Measurements from ENCODE around the gene DOK5.

The DOK5 gene

DNA sequence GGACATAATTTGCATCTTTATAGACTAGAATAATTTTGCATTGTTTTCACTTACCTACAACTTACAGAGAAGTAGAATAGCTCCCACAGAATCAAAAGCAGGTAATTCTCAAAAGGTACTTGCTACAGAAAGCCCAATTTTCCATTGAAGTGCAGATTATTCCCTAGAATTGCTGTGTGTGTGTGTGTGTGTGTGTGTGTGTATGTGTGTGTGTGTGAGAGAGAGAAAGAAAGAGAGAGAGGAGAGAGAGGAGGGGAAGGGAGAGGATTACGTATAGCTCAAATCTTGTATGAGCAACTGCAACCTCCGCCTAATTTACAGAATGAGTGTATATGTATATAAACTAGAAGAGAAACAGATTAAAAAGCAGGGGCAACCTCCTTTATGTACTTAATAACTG lies 68.0 kb downstream of the DOK5 start:
- no peak for TF ChIP-seq CTCF (IDR thresholded peaks at IDR 0.05; ENCODE audit: borderline replicate concordance, insufficient read depth, low read depth, low read length)
- H3K4me3 ChIP-seq (ENCODE audit: low read depth, low read length), result no peak overlapping the region

- H3K4me3 ChIP-seq (ENCODE audit: low read depth, low read length), result no peak overlapping the region
- no peak for TF ChIP-seq CTCF (IDR thresholded peaks at IDR 0.05; ENCODE audit: borderline replicate concordance, insufficient read depth, low read depth, low read length)
Measured at GRCh38 chr20:54545676-54546358, 70.4 kb downstream of the DOK5 start.

DNA sequence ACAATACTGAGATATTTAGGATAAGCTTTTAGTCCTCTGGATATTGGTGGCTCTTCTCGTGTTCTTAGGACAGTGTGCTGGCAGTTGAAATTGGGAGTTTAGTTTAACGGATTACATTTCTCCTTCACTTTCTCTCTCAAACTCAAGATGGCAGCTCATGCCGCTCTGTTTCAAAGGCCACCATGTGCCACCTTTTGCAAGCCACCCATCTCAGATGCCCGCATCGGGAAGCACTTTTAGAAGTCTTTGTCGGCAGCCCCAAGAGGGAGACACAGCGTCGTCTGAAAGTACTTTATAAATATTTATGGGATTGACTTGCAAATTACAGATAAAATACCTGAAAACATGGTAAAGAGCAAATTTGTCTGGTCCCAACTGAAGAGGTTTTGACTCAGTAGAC lies 73.5 kb downstream of the DOK5 start:
- TF ChIP-seq CTCF (IDR thresholded peaks at IDR 0.05; ENCODE audit: borderline replicate concordance, insufficient read depth, low read depth, low read length), result no peak
- no peak overlapping the region for H3K4me3 ChIP-seq (ENCODE audit: low read depth, low read length)

DNA sequence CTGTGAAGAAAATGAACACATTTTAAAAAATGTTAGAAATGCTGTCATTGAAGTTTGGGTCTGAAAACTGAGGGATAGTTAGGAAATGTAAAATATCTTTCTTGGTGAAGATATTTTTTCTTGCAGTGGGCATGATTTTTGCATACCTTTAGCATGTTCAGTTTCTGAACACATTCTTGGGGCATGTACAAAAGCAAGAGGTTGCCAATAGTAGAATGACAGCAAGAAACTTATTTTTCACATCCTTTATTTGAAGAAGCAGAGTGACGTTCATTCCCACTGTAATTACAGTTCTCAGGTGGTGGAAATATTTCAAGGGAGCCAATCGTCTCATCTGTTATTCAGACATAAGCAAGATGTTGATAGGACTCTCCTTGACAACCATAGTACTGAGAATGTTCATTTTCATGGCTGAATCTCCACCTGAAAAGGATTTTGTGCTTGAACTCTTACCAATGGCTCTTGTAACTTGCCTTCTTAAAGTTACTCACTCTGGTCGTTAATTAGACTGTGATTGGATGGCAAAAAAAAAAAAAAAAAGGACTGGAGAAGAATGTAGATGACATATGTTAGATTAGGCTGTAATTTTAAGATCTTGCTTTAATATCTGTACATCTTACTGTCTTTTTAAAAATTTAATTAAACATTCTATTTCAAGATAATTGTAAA lies 74.4 kb downstream of the DOK5 start:
- H3K4me3 ChIP-seq (ENCODE audit: low read depth, low read length), result no peak overlapping the region
- no peak for TF ChIP-seq CTCF (IDR thresholded peaks at IDR 0.05; ENCODE audit: borderline replicate concordance, insufficient read depth, low read depth, low read length)

- no peak for TF ChIP-seq CTCF (IDR thresholded peaks at IDR 0.05; ENCODE audit: borderline replicate concordance, insufficient read depth, low read depth, low read length)
- no peak overlapping the region for H3K4me3 ChIP-seq (ENCODE audit: low read depth, low read length)
Measured at GRCh38 chr20:54550776-54551396, 75.5 kb downstream of the DOK5 start.

- TF ChIP-seq CTCF (IDR thresholded peaks at IDR 0.05; ENCODE audit: borderline replicate concordance, insufficient read depth, low read depth, low read length), result no peak
- H3K4me3 ChIP-seq (ENCODE audit: low read depth, low read length), result no peak overlapping the region
Measured at GRCh38 chr20:54554006-54554405, 78.6 kb downstream of the DOK5 start.

- no peak overlapping the region for H3K4me3 ChIP-seq (ENCODE audit: low read depth, low read length)
- no peak for TF ChIP-seq CTCF (IDR thresholded peaks at IDR 0.05; ENCODE audit: borderline replicate concordance, insufficient read depth, low read depth, low read length)
Measured at GRCh38 chr20:54555150-54555549, 79.8 kb downstream of the DOK5 start.
